ENCODE results near the gene AMHR2.

Gene AMHR2

DNA sequence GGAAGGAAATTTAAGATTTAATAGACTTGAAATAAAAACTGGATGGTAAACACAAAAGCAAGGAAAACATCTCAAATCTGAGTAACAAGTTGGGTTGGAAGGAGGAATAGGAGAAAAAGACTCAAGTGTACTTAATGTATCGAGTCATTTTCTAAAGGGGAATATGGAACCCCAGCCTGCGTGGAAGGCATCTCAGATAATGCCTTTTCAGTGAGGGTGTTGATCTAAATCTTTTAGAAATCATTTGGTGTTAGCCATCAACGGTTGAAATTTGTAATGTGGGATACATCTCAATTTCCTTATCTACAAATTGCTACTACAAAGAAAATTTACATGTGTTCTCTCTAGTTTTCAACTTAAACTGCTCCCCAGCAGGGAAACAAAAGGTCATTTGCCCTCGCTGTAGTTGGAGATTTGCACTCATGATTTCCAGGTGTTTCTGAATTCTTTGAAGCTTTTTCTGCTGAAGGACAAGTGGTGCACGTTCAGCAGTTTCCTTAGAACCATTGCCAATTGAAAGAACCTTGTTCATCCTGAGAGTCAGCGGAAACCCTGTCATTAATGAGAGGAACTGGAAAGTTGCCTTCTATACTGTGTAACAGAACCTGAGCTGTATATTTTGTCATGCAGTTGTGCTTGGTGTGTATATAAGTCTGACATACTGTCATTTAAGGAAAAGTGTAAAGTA lies 30.4 kb downstream of the AMHR2 start:
- DNase-seq, result no peak

DNA sequence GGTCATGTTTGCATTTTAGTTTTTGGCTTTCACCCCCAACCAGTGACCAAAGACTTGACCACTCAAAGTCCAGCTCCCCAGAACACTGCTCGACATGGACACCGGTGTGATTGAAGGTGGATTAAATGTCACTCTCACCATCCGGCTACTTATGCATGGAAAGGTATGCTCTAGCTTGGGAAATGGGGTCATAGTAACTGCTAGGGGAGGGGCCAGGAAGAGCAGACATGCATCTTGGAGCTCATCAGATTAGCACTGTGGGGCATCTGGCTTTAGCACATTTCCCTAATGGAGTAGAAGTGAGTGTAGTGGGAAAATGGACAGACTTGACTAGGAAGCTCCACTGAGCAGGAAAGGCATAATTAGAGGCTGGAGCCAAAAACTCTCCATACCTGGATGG lies 31.1 kb downstream of the AMHR2 start:
- DNase-seq, result no peak

DNA sequence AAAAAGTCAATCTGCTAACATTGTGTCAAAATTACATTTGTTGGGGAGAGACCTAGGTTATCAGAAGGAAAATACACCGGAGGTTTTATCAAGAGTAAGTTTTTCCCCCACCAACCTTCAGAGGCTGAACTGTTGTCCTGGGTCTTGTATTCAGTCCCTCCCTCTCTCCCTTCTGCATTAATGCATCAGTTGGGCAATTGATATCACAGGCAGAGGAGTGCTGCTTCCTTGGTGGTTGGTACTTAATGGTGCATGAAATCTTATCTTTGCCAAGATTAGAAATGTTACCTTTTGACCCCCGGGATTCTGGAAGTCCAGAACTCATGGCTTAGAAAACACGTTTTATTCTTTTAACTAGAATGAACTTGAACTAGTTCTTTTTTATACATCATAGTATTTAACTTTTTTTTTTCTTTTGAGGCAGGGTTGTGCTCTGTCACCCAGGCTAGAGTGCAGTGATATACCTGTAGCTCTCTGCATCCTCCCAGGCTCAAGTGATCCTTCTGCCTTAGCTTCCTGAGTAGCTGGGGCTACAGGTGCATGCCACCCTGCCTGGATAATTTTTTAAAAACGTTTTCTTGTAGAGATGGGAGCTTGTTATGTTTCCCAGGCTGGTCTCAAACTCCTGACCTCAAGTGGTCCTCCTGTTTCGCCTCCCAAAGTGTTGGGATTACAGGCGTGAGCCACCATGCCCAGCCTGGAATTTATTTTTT lies 33.2 kb downstream of the AMHR2 start:
- DNase-seq, result no peak

DNA sequence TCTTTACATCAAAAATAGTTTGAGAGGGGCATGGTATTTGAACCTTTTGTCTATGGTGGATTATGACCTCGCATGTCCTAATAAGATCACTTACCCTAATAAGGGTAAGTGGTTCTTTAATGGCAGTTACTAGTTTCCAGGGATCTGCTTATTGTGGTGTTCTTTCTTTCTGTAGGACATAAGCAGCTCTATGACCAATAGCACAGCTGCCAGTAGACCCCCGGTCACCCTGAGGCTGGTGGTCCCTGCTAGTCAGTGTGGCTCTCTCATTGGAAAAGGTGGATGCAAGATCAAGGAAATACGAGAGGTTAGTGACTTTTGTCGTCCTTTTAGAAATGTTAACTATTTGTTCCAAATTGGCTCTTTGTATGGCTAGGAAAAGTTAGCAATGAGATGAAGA lies 35.4 kb downstream of the AMHR2 start:
- DNase-seq, result no peak

DNA sequence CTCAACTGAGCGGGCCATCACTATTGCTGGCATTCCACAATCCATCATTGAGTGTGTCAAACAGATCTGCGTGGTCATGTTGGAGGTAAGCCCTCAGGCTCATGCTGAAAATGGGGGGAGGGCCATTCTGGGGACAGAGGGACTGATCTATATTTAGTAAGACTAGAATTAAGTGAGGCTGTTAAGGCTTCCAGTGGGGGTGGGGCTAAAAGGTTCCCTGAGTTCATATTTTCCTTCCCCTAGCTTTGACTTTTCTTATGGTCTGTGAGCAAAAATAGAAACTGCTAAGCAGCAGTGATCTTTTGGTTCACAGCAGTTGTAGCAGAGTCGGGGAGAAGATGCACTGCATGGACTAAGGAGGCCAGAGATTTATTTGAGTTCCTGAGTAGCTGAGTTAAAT lies 37.4 kb downstream of the AMHR2 start:
- no peak for DNase-seq

DNA sequence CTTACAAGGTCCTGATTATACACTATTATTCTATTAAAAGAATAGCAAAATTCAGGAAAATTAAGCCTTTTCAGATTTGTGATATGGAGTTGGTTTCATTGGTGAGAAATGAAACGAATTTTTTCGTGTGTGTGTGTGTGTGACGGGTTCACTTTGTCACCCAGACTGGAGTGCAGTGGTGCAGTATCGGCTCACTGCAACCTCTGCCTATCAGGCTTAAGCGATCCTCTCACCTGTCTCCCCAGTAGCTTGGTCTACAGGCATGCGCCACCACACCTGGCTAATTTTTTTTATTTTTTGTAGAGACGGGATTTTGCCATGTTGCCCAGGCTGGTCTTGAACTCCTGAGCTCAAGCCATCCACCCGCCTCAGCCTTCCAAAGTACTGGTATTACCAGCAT lies 37.9 kb downstream of the AMHR2 start:
- DNase-seq, result no peak

DNA sequence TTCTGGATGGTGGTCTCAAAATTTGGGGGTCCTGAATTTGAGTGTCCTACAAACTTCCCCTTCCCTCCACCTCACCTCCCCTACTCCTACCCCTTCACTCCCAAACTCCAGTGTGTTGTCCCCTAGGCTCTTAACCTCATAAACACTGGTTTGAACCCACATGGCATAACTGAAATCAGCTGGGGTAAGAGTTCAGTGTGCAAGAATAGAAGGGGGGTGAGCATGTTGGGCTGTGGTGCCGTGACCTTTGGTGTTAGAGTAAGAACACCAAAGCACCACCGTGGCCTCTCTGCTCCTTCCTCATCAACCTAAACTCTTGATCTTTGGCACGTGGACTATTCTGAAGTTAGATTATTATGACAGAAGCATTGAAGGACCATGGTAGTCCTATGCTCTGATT lies 39.3 kb downstream of the AMHR2 start:
- DNase-seq, result no peak

DNA sequence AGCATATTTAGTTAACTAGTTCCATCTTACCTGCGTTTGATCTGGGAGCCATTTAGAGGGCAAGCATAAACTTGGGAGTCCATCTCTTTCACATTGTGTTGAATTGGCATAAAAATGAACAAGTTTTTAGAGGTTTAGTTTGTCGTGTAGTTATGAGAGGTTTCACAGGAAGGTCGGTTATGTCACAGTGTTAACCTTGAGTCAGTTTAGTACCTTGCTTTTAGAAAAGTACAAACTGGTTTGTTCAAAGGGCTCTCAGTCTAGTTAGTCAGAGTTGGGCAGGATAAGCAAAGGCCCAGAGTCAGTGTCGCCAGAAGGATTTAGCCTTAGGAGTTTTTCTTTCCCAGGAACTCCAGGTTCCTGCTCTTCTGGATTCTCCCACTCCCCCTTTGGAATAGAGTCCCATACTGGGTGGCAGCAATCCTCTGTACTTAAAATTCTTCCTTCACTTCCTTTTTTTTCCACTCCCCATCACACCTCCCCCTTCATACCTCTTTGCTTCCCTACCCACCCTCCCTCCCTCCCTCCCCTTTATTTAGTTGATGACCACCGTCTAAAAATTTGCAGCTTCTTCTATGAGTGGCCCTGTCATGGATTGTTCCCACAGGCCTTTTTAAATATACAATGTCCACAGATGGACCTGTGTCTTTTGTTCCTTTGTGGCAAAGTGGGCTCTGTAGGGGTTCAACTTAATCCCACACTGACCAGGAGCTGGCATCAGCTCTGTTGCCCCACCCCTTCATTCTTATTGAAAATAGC lies 40.3 kb downstream of the AMHR2 start:
- no peak for DNase-seq

DNA sequence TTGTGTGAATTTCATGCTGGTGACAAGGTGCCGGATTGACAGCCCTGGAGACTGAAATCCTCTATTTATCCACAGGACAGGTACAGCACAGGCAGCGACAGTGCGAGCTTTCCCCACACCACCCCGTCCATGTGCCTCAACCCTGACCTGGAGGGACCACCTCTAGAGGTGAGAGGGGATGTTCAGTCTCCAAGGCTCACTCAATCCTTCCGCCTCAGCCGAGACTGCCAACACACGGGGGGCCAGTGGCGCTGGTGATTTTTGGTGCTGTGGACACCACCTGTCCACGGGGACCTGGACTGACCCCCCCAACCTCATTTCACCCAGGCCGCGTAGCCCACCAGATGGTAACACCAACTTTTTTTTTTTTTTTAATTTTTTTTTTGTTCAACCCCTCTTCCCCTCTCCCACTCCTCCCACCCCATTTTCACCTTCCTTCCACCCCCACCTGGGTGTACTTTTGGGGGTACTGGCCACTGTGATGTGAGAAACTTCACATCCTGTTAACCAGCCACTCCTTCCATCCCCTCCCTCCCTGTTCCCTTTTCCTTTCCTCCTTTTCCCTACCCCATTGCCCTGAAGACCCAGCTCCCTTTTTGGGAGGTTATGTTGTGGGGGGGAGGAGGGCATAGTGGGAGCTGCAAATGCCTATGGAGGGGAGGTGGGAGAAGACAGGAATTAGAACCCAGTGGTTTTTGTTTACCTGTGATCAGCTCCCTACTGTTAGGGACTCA lies 41.2 kb downstream of the AMHR2 start:
- no peak for DNase-seq

DNA sequence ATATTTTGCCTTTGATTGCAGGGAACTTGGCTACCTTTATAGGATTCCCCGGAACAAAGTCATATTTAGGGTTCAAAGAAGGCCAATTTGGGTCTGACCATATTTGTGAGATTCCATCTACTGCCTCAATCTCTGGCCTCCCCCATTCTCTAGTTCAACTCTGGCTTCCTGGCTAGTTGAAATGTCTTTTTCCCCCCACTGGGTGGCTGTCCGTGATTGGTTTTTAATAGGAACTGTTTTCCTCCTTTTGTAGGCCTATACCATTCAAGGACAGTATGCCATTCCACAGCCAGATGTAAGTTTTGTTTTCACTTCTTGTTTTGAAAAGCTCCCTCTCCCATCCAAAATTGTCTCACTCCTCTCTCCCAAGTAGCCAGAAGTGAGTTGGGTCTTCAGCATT lies 42.0 kb downstream of the AMHR2 start:
- DNase-seq, result no peak

DNA sequence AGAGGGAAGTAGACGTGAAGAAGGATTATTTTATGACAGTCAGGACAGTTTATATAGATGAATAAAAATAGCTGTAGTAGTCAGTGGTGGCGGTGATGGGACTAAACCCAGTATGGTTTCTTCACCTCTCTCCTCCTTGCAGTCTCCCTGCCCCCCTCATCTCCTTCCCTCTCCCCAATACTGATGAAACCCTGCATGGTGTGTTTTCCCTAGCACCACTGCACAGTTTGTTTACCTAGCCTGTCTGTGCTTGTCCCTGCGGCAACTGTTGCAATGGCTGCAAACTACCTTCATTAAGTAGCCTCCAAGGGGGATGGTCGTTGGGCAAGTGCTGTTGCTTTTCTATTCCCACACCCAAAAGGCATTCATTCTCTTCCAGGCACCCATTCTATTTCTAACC lies 43.0 kb downstream of the AMHR2 start:
- no peak for DNase-seq

DNA sequence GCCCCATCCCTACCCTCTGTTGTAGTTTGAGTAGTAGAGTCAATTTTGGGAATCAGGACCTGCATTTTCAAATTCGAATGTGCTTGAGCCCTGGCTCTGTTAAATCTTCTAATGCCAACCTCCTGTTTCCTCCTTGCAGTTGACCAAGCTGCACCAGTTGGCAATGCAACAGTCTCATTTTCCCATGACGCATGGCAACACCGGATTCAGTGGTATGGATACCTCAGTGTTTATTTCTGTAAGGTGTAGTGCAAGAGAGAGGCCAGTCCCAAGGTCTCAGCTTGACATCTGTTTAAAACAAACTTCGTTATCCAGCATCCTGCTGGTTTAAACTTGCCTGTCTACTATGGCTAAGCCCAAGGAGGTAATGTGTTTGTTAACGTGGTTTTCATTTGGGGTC lies 43.4 kb downstream of the AMHR2 start:
- no peak for DNase-seq

DNA sequence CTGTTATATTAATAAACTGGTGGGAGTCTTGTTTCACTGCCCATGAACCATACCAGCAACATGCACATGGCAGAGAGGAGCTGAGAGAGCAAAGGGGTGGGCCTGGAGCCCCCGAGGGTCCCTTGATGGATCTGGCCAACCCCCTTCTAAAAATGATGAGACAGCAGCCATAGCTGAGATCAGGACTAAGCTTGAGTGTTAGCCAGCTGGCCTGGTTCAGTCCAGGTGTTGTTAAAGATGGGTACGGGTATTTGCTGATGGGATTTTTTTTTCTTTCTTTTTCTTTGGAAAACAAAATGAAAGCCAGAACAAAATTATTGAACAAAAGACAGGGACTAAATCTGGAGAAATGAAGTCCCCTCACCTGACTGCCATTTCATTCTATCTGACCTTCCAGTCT lies 44.2 kb downstream of the AMHR2 start:
- no peak for DNase-seq

DNA sequence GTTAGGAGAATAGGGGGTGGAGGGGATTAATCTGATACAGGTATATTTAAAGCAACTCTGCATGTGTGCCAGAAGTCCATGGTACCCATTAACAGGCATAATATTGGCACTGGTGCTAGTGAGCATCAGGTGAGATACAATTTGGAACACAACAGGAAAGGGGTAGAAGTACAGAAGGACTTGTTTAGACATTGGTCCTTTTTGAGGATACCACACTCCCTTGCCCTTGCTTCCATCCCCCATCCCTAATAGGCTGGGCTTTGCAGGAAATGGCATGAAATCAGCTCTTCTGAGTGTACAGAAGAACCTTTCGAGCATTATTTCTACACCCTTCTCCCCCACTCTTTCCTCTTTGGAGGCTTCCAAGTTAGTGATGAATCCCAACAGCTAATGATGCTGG lies 44.6 kb downstream of the AMHR2 start:
- DNase-seq, result no peak

DNA sequence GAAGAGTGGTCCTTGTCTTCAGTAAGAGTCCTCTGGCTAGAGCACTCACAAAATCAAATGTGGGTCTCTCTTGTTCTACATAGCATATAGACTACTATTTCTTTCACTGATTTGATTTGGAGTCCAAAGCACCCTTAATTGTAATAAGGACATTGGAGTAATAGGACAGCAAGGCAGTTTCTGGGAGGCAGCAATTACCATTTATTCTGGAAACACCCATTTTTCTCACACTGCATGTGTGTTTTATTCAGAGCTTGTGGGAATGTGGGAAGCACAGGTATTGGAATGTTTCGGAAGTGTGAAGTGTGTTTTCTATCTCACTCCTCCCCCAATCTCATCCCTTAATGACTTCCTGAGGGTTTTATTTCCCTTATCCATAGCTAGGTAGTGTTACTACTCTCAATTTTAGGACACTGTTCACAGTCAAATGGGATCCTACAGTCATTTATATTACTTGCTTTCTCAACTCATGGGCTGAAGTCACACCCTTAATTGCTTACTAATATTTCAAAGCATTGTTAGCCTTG lies 48.5 kb downstream of the AMHR2 start:
- DNase-seq, result no peak

DNA sequence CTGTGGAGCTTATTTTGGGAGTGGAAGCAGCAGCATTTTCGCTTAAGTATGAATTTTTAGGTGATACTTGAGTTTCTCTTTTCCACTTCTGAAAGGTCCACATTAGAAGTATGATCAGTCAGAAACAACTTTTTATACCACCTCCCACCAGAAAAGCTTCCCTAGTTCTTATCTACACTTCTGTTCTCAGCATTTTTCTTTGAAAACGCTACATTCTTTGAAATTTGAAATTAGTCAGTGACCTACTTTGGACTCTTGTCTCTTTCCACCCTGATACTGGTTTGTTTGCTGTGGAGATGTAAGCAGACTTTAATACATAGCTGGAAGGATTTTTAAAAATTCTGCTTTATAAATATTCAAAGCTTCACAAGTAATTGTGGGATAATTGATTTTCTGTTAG lies 50.4 kb downstream of the AMHR2 start:
- DNase-seq, result no peak

DNA sequence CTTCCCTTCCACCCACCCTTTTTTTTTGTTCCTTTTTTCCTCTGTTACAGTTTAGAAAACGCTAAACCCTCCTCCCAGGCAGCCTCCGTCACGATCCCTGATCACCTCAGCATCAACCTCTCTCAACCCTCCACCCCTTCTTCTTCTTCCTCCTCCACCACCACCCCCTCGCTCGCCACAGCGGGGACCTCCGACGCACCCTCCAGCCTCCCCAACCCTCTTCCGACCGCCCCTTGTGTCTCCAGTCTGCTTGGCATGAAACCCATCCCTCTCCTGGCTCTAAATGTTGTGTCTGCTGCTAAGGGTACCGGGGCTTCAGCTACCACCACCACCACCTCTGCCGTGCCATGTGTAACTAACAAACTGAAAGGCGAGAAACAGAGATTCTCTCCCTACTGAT lies 51.2 kb downstream of the AMHR2 start:
- no peak for DNase-seq

DNA sequence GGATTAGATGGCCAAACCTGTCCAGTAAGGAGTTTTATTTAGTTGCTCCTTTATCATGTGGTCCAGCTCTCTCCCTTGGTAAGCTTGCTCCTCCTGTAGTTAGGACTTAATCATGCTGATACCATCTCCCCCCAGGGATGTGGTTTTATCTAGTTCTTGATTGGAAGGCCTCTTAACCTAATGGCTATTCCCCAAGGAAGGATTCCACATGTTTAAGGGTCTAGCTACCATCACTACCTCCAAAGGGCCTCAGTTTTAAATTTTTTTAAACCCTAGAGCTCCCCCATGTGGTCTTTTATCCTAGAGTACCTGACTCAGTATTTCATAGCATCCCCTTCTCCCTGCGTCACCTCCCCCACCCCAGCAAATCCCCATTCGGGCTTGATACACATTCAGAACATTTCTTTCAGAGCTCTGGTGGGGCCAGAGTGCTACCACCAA lies 53.1 kb downstream of the AMHR2 start:
- peak in 2 of 3 donors; percentile 26 to 28 for DNase-seq

DNA sequence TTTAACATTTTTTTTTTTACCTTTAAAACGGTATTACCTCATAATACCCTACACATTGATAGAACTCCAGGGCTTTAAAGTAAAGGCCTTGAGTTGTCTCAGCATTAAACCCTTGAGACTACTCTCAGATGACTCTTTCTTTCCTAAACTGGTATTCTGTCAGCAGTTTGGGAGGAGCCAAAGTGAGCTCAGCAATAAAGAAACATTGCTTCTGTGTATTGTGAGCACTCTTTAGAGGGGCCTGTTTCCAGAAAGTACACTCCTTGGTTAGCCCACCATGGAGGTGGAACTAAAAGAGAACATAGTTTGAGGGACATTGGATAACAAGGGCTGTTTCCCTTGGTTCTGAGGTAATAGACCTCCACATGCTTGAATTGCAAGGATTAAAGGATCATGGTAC lies 55.2 kb downstream of the AMHR2 start:
- DNase-seq, result no peak

DNA sequence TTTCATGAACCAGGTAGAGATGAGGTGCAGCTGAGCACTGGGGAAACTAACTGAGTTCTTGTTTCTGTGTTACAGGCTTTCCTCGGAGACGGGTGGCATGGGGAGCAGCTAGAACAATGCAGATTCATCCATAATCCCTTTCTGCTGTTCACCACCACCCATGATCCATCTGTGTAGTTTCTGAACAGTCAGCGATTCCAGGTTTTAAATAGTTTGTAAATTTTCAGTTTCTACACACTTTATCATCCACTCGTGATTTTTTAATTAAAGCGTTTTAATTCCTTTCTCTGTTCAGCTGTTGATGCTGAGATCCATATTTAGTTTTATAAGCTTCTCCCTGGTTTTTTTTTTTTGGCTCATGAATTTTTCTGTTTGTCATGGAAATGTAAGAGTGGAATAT lies 55.7 kb downstream of the AMHR2 start:
- no peak for DNase-seq

DNA sequence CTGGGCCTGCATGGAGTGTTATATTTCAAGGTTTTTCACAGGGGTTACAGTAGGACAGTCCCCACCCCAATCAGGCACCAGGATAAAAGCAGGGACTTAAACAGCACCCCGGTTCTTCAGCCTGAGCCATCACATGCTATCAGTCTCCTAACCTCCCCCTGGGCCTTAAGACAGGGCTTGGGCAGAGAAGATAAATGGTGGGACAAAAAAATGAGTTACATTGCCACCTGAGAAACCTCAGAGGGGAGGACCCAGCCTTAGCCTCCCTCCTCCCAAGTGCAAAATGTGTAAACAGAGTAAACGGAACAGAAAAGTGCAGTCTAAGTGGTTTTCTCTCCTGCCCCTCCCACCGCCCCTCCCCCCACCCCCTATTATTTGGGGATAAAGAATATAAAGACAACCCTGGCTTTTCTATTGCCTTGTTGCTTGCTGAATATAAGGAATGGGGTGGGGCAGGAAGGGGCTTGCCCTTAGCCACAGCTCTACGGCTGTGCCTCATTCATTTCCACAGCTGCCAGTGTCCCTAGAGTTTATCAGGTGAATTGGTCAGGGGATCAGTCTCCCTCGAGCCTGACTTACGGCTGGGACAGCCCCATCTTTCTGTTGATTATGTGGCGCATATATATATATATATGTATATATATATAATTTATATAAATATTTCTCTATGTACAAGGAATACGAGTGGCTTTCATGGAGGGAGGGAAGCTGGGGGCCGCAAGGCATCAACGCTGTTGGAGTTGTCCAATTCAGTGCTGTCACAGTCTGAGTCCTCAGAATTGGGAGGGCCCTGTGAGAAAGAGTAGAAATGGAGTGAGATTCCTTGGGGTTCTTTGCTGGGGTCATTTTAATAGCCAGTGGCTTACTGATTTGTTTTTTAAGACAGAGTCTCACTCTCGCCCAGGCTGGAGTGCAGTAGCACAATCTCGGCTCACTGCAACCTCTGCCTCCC lies 57.1 kb downstream of the AMHR2 start:
- DNase-seq, result no peak
